Left ventricle myocardium inferior (tissue), 1 donor: ENCODE measurements around the gene MAML3. TPM values are rescaled to one million over a fixed set of nuclear protein-coding genes. Genes with fewer than 3 reads are reported as not detected.

Experiments
- DNase-seq: peaks from one replicate; pipeline ENCODE4 v3.0.0-alpha.2; 2020
- H3K27ac ChIP-seq: fragments of 200-600 bp; replicated peaks from 2 replicates; pipeline ENCODE4 v1.8.0; 2021
- H3K27me3 ChIP-seq: fragments of 200-600 bp; 2 replicates; pipeline ENCODE4 v1.8.0; 2021; ENCODE audit warnings: low read depth
- H3K36me3 ChIP-seq: fragments of 200-600 bp; 2 replicates; pipeline ENCODE4 v1.8.0; 2021
- H3K4me1 ChIP-seq: fragments of 200-600 bp; 2 replicates; pipeline ENCODE4 v1.8.0; 2021
- H3K4me3 ChIP-seq: fragments of 200-600 bp; 2 replicates; pipeline ENCODE4 v1.8.0; 2021; ENCODE audit warnings: mild to moderate bottlenecking, moderate library complexity
- H3K9me3 ChIP-seq: fragments of 200-600 bp; replicated peaks from 2 replicates; pipeline ENCODE4 v1.8.0; 2021
- CTCF ChIP-seq: fragments of 200-600 bp; IDR thresholded peaks from 2 replicates; pipeline ENCODE4 v1.8.0; 2021; ENCODE audit warnings: antibody characterized with exemption, mild to moderate bottlenecking, borderline replicate concordance
- intact Hi-C: fragments of 100-400 bp; cut with micrococcal nuclease; formaldehyde crosslinking; loops from one replicate; pipeline ENCODE4 v1.11.0; 2022
- long read RNA-seq: library from polyadenylated mRNA; unstranded; transcript quantifications from one replicate; pipeline ENCODE4 v2.0.0, GENCODE V29; 2021
- total RNA-seq: library from RNA; stranded (reverse); fragmentation: NEBNext Ultra II Directional; extraction: Animal tissue kit (Norgen Biotek cat#: 25700); gene quantifications from one replicate; pipeline ENCODE4 v1.2.1, GENCODE V29; 2021
- donor health status: DM: no; HTN: yes; CAD: no; lungs with severe emphysema.

The MAML3 gene
- 2.6 TPM for total RNA-seq
- long read RNA-seq, partial matches to known transcripts, result 0 of 2 reads
- long read RNA-seq, other reads (novel, unspliced or antisense), result 2 of 2 reads

- Histone ChIP-seq H3K4me1 (peaks cover 46% of the 10 kb centered on the region), H3K36me3 (no peaks in the 10 kb centered on the region), H3K9me3 (no peaks in the 10 kb centered on the region), H3K27ac (peak within 1 kb of the TSS; percentile 99), H3K27me3 (no peaks in the 10 kb centered on the region), H3K4me3 (peak within 1 kb of the TSS; percentile 93)
- intact Hi-C loops, result no loop called here
- no peak for TF ChIP-seq CTCF
- peak; percentile 96 for DNase-seq
These were observed at the start of gene MAML3 for GRCh38 chr4:140153718-140154571. Gene MAML3 (minus strand): TSS chr4:140154184. CDS start chr4:140153327, 857 bp downstream.

DNA sequence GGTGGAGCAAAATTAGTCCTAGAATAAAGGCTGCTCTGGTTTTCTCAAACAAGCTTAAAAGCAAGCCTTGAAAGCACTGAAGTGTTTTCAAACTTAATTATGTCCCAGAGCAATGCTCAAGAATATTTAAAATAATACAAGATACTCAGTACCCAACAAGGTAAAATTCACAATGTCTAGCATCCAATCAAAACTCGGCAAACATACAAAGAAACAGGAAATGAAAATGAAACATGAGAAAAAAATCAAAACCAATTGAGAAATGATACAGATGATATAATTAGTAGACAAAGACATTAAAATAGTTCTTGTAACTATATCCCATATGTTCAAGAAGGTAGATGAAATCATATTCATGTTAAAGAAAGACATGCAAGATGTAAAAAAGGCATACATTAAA lies 45.0 kb upstream of the MAML3 start:
- no peaks in the 10 kb centered on the region for H3K27me3 ChIP-seq
- H3K4me1 ChIP-seq, result no peaks in the 10 kb centered on the region
- no peak overlapping the region for H3K4me3 ChIP-seq
- H3K36me3 ChIP-seq, result no peaks in the 10 kb centered on the region
- intact Hi-C loops, result no loop called here
- H3K9me3 ChIP-seq, result no peaks in the 10 kb centered on the region
- DNase-seq, result no peak
- TF ChIP-seq CTCF, result no peak
- no peak overlapping the region for H3K27ac ChIP-seq

DNA sequence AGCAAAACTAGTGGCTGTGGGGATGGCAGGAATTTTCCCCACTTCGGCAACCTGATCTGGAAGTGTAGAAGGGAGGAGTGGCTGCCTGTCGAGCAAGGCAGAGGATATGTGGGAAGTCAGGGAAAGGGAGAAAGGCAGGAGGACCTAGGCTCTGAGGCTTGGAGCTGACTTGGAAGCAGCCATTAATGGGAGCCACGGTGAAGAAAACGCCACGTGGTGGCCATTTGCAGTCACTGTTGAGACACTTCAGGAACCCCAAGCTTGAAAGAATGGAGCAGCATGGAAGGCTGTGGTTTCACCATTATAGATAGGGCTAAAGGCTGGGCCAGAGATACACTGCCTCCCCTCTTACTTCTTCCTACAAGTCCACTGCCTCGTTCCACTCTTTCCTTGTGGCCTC lies 41.8 kb upstream of the MAML3 start:
- intact Hi-C loops, result no loop called here
- TF ChIP-seq CTCF, result peak; percentile 17

DNA sequence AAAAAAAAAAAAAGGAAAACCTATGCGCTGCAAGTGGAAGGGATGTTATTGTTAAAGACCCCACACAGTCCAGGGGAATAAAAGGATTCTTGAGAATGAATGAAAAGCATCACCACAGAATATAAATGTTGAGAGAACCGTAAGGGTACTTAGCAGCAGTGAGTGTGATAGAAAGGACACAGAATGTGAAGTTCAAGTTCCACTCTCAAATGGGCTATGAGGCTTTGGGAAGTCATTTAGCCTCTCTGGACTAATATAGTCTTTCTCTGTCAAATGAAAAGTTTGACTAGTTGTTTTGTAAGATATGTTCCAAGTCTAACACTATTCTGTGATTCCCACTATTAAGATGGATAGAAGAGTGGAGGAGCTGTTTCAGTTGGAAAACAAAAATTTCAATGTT lies 35.8 kb upstream of the MAML3 start:
- DNase-seq, result no peak
- Histone ChIP-seq H3K4me1 (peaks cover 9% of the 10 kb centered on the region), H3K27me3 (no peaks in the 10 kb centered on the region), H3K9me3 (no peaks in the 10 kb centered on the region), H3K36me3 (no peaks in the 10 kb centered on the region), H3K27ac (no peak overlapping the region), H3K4me3 (no peak overlapping the region)
- intact Hi-C loops, result no loop called here
- no peak for TF ChIP-seq CTCF

More for the DNA sequence above, 41.8 kb upstream of the MAML3 start:
- DNase-seq, result no peak
- H3K9me3 ChIP-seq, result no peaks in the 10 kb centered on the region
- H3K36me3 ChIP-seq, result no peaks in the 10 kb centered on the region
- no peak overlapping the region for H3K27ac ChIP-seq
- no peaks in the 10 kb centered on the region for H3K27me3 ChIP-seq
- H3K4me1 ChIP-seq, result no peaks in the 10 kb centered on the region
- H3K4me3 ChIP-seq, result no peak overlapping the region

DNA sequence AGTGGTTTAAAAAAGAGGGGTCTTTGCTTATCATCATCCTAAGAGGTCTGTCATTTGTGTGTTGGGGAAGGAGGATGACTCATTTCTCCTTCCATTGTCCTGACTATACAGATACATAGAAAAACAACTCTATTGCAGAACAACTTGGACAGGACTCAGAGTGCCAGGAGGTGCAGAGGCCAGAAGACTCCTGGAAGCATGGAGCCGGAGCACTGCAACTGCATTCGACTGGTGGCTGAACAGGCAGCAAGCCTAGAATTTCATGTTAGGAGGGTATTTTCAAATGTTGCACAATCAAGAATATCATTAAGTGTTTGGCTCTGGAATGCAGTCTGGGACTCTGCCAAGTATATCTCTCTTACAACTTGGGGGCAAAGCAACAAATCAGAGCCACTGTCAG lies 35.0 kb upstream of the MAML3 start:
- Histone ChIP-seq H3K36me3 (no peaks in the 10 kb centered on the region), H3K4me1 (peaks cover 9% of the 10 kb centered on the region), H3K27me3 (no peaks in the 10 kb centered on the region), H3K9me3 (no peaks in the 10 kb centered on the region), H3K27ac (no peak overlapping the region), H3K4me3 (no peak overlapping the region)
- intact Hi-C loops, result no loop called here
- TF ChIP-seq CTCF, result no peak
- DNase-seq, result no peak
